Glutamatergic neuron (in vitro differentiated cells): Measurements from ENCODE around the gene CAMKMT. TPM values are rescaled to one million over a fixed set of nuclear protein-coding genes. Genes with fewer than 3 reads are reported as not detected.

Experiments
- DNase-seq: peaks from one replicate; pipeline ENCODE4 v3.0.0; 2022
- H3K27ac Mint-ChIP-seq: one replicate; pipeline ENCODE4 v1.8.0; 2020; ENCODE audit warnings: mild to moderate bottlenecking, mixed read lengths, inconsistent platforms; ENCODE audit not compliant: unreplicated experiment
- H3K27me3 Mint-ChIP-seq: one replicate; pipeline ENCODE4 v1.8.0; 2020; ENCODE audit warnings: mild to moderate bottlenecking, moderate library complexity, mixed read lengths, inconsistent platforms; ENCODE audit not compliant: unreplicated experiment
- H3K36me3 Mint-ChIP-seq: one replicate; pipeline ENCODE4 v1.8.0; 2020; ENCODE audit warnings: mild to moderate bottlenecking, mixed read lengths, inconsistent platforms; ENCODE audit not compliant: unreplicated experiment
- H3K4me1 Mint-ChIP-seq: one replicate; pipeline ENCODE4 v1.8.0; 2020; ENCODE audit warnings: mild to moderate bottlenecking, low read depth, mixed read lengths, inconsistent platforms; ENCODE audit not compliant: unreplicated experiment
- H3K4me3 Mint-ChIP-seq: one replicate; pipeline ENCODE4 v1.8.0; 2020; ENCODE audit warnings: mild to moderate bottlenecking, mixed read lengths, inconsistent platforms; ENCODE audit not compliant: unreplicated experiment
- H3K9me3 Mint-ChIP-seq: one replicate; pipeline ENCODE4 v1.8.0; 2020; ENCODE audit warnings: mild to moderate bottlenecking, moderate library complexity, mixed read lengths, inconsistent platforms; ENCODE audit not compliant: unreplicated experiment
- CTCF ChIP-seq: fragments of 200-600 bp; sonication (generic); IDR thresholded peaks from one replicate; pipeline ENCODE4 v1.5.0; 2021; ENCODE audit not compliant: partially characterized antibody, unreplicated experiment
- total RNA-seq: library from RNA; stranded (reverse); fragmentation: NEBNext Ultra II Directional; extraction: Animal tissue kit (Norgen Biotek cat#: 25700); gene quantifications from one replicate; pipeline ENCODE4 v1.2.1, GENCODE V29; 2021; ENCODE audit not compliant: unreplicated experiment

CAMKMT gene
- total RNA-seq, 1 donor from 2014 or later = 9.6 TPM

GRCh38 chr2:44786045-44786816 lies 424.5 kb downstream of the CAMKMT start:
- DNase-seq = no peak
- Mint-ChIP-seq H3K4me3 (no peak overlapping the region), H3K9me3 (peaks cover 5% of the 10 kb centered on the region), H3K27me3 (peaks cover 9% of the 10 kb centered on the region), H3K36me3 (peaks cover 20% of the 10 kb centered on the region), H3K4me1 (no peaks in the 10 kb centered on the region), H3K27ac (no peak overlapping the region)
- no peak for TF ChIP-seq CTCF

- Mint-ChIP-seq H3K36me3 (peaks cover 14% of the 10 kb centered on the region), H3K27me3 (peaks cover 9% of the 10 kb centered on the region), H3K4me3 (no peak overlapping the region), H3K9me3 (peaks cover under 1% of the 10 kb centered on the region), H3K4me1 (no peaks in the 10 kb centered on the region), H3K27ac (no peak overlapping the region)
- TF ChIP-seq CTCF = no peak
- no peak for DNase-seq
Measured at GRCh38 chr2:44786817-44787214, 425.1 kb downstream of the CAMKMT start.

GRCh38 chr2:44787663-44788062 lies 425.9 kb downstream of the CAMKMT start:
- no peaks in the 10 kb centered on the region for H3K4me1 Mint-ChIP-seq
- H3K27ac Mint-ChIP-seq = no peak overlapping the region
- peaks cover 10% of the 10 kb centered on the region for H3K36me3 Mint-ChIP-seq

GRCh38 chr2:44789446-44789845 lies 427.7 kb downstream of the CAMKMT start:
- H3K27ac Mint-ChIP-seq = no peak overlapping the region
- H3K27me3 Mint-ChIP-seq = peaks cover 9% of the 10 kb centered on the region

More at GRCh38 chr2:44787663-44788062, 425.9 kb downstream of the CAMKMT start:
- no peak for TF ChIP-seq CTCF
- no peaks in the 10 kb centered on the region for H3K9me3 Mint-ChIP-seq
- peaks cover 9% of the 10 kb centered on the region for H3K27me3 Mint-ChIP-seq
- no peak overlapping the region for H3K4me3 Mint-ChIP-seq
- no peak for DNase-seq

More at GRCh38 chr2:44789446-44789845, 427.7 kb downstream of the CAMKMT start:
- Mint-ChIP-seq H3K4me1 (no peaks in the 10 kb centered on the region), H3K9me3 (no peaks in the 10 kb centered on the region), H3K36me3 (peaks cover 7% of the 10 kb centered on the region), H3K4me3 (no peak overlapping the region)
- no peak for TF ChIP-seq CTCF
- no peak for DNase-seq
